H1 (cell line): Measurements from ENCODE around the gene PROSER3. TPM values are rescaled to one million over a fixed set of nuclear protein-coding genes. Genes with fewer than 3 reads are reported as not detected.

Experiments
- CTCF ChIA-PET: fragments of 300-600 bp; sonication (Branson Sonifier 250); formaldehyde crosslinking; loops from one replicate; lab custom pipeline; 2021; ENCODE audit not compliant: partially characterized antibody; lab: Charles Lee
- POLR2A ChIA-PET: fragments of 300-600 bp; sonication (Branson Sonifier 250); formaldehyde crosslinking; loops from one replicate; lab custom pipeline; 2021; ENCODE audit warnings: inconsistent platforms; ENCODE audit not compliant: partially characterized antibody; lab: Charles Lee
- DNase-seq, 2 experiments: peaks; one replicate each; pipeline versions ENCODE4 v3.0.0 to v3.0.0-alpha.2; 2010 to 2022; ENCODE audit warnings: low spot score in 2 of 2, low read depth in 1 of 2, mixed read lengths in 1 of 2
- FAIRE-seq: peaks from 2 replicates; lab custom pipeline; 2011; peaks lifted over from hg19 to GRCh38; lab: Jason Lieb, UNC
- H2AFZ ChIP-seq: 2 replicates; pipeline ENCODE4 v1.8.1; 2012; ENCODE audit warnings: low read length, inconsistent platforms
- H2AK5ac ChIP-seq: 2 replicates; pipeline ENCODE4 v1.6.1; 2013; ENCODE audit warnings: low read depth, low read length
- H2BK120ac ChIP-seq: replicated peaks from 2 replicates; pipeline ENCODE3; 2013; ENCODE audit warnings: low read depth, low read length, inconsistent platforms
- H2BK12ac ChIP-seq: 2 replicates; pipeline ENCODE4 v1.6.1; 2013; ENCODE audit warnings: low read depth, low read length
- H2BK15ac ChIP-seq: 2 replicates; pipeline ENCODE4 v1.6.1; 2013; ENCODE audit warnings: low read length
- H2BK20ac ChIP-seq: 2 replicates; pipeline ENCODE4 v1.6.1; 2013; ENCODE audit warnings: low read length
- H2BK5ac ChIP-seq: 2 replicates; pipeline ENCODE4 v1.6.1; 2013; ENCODE audit warnings: low read depth, low read length
- H3K14ac ChIP-seq: 2 replicates; pipeline ENCODE4 v1.6.1; 2013; ENCODE audit warnings: inconsistent platforms; ENCODE audit not compliant: insufficient read length
- H3K18ac ChIP-seq: 2 replicates; pipeline ENCODE4 v1.6.1; 2013; ENCODE audit warnings: low read length; ENCODE audit errors: extremely low read depth
- H3K23ac ChIP-seq: 2 replicates; pipeline ENCODE4 v1.6.1; 2013; ENCODE audit warnings: inconsistent platforms; ENCODE audit not compliant: insufficient read length
- H3K23me2 ChIP-seq: 2 replicates; pipeline ENCODE4 v1.6.1; 2013; ENCODE audit warnings: low read depth, low read length
- H3K27ac ChIP-seq: 2 replicates; pipeline ENCODE4 v1.6.1; 2011; ENCODE audit warnings: low read depth, low read length, inconsistent platforms
- H3K27me3 ChIP-seq, 4 experiments: replicated peaks in 1 of 4; 1 replicate in 1 of 4; 2 replicates in 3 of 4; pipeline versions ENCODE4 v1.6.1 to v1.8.1; 2011 to 2013; ENCODE audit warnings: low read length in 3 of 4, mild to moderate bottlenecking in 3 of 4, inconsistent platforms in 2 of 4, mixed read lengths in 2 of 4, moderate library complexity in 1 of 4; ENCODE audit not compliant: control insufficient read depth in 3 of 4, insufficient read depth in 3 of 4; ENCODE audit errors: extremely low read depth in 1 of 4
- H3K36me3 ChIP-seq, 4 experiments: 2 replicates each; pipeline versions ENCODE4 v1.6.1 to v1.8.1; 2011 to 2013; ENCODE audit warnings: mild to moderate bottlenecking in 4 of 4, low read length in 3 of 4, moderate library complexity in 2 of 4, control low read depth in 1 of 4, inconsistent platforms in 1 of 4; ENCODE audit not compliant: insufficient read depth in 4 of 4, control insufficient read depth in 2 of 4
- H3K4ac ChIP-seq: replicated peaks from 2 replicates; pipeline ENCODE3; 2013; ENCODE audit warnings: low read length, low read depth, mixed read lengths, inconsistent platforms; ENCODE audit not compliant: insufficient read length
- H3K4me1 ChIP-seq, 4 experiments: replicated peaks in 1 of 4; 1 replicate in 1 of 4; 2 replicates in 3 of 4; pipeline versions ENCODE4 v1.6.1 to v1.8.1; 2011 to 2013; ENCODE audit warnings: low read length in 3 of 4, inconsistent platforms in 2 of 4, mixed read lengths in 1 of 4; ENCODE audit not compliant: insufficient read depth in 4 of 4, control insufficient read depth in 3 of 4
- H3K4me2 ChIP-seq, 2 experiments: 2 replicates each; pipeline versions ENCODE4 v1.6.1 to v1.8.1; 2011 to 2013; ENCODE audit warnings: low read depth in 2 of 2, low read length in 2 of 2, control low read depth in 1 of 2, inconsistent platforms in 1 of 2, mild to moderate bottlenecking in 1 of 2; ENCODE audit not compliant: insufficient read depth in 1 of 2
- H3K4me3 ChIP-seq, 4 experiments: fragments of 200-600, 300-600 bp in 1 of 4; sonication (generic), shearing (Covaris generic), sonication (Bioruptor Twin) in 1 of 4; 2 replicates each; pipeline versions ENCODE4 v1.5.1 to v1.8.1; 2011 to 2016; ENCODE audit warnings: low read length in 4 of 4, low read depth in 3 of 4, control low read depth in 2 of 4, inconsistent platforms in 2 of 4, mild to moderate bottlenecking in 2 of 4, mixed read lengths in 1 of 4, moderate library complexity in 1 of 4; ENCODE audit not compliant: insufficient read depth in 2 of 4; ENCODE audit errors: extremely low read depth in 1 of 4
- H3K56ac ChIP-seq: replicated peaks from 2 replicates; pipeline ENCODE3; 2013; ENCODE audit warnings: low read depth, mild to moderate bottlenecking, mixed read lengths, low read length, inconsistent platforms; ENCODE audit not compliant: insufficient read length
- H3K79me1 ChIP-seq: 2 replicates; pipeline ENCODE4 v1.6.1; 2013; ENCODE audit warnings: low read depth, low read length, control low read depth
- H3K79me2 ChIP-seq, 2 experiments: 2 replicates each; pipeline versions ENCODE4 v1.6.1 to v1.8.1; 2012 to 2013; ENCODE audit warnings: low read length in 2 of 2, mild to moderate bottlenecking in 2 of 2, inconsistent platforms in 1 of 2; ENCODE audit not compliant: insufficient read depth in 2 of 2, control insufficient read depth in 1 of 2
- H3K9ac ChIP-seq, 4 experiments: replicated peaks in 1 of 4; 1 replicate in 1 of 4; 2 replicates in 3 of 4; pipeline versions ENCODE4 v1.6.1 to v1.8.1; 2011 to 2013; ENCODE audit warnings: low read depth in 3 of 4, low read length in 3 of 4, control low read depth in 2 of 4, mild to moderate bottlenecking in 2 of 4, moderate library complexity in 2 of 4, inconsistent platforms in 1 of 4; ENCODE audit errors: extremely low read depth in 1 of 4
- H3K9me3 ChIP-seq, 2 experiments: 2 replicates each; pipeline versions ENCODE4 v1.6.1 to v1.8.1; 2012 to 2013; ENCODE audit warnings: mild to moderate bottlenecking in 2 of 2, moderate library complexity in 2 of 2, control low read depth in 1 of 2, inconsistent platforms in 1 of 2, low read depth in 1 of 2, low read length in 1 of 2, mixed read lengths in 1 of 2; ENCODE audit not compliant: insufficient read depth in 2 of 2
- H4K20me1 ChIP-seq, 2 experiments: replicated peaks in 1 of 2; 2 replicates each; pipeline versions ENCODE3 to v1.8.1; 2011 to 2013; ENCODE audit warnings: inconsistent platforms in 2 of 2, low read length in 2 of 2, mild to moderate bottlenecking in 1 of 2; ENCODE audit not compliant: insufficient read depth in 2 of 2, control insufficient read depth in 1 of 2
- H4K5ac ChIP-seq: 2 replicates; pipeline ENCODE4 v1.6.1; 2013; ENCODE audit warnings: low read length, low read depth, mixed read lengths, inconsistent platforms; ENCODE audit not compliant: insufficient read length
- H4K8ac ChIP-seq: 2 replicates; pipeline ENCODE4 v1.8.0; 2013; ENCODE audit warnings: mild to moderate bottlenecking, moderate library complexity, low read length, inconsistent platforms; ENCODE audit not compliant: insufficient read depth; ENCODE audit errors: extremely low read depth
- H4K91ac ChIP-seq: replicated peaks from 2 replicates; pipeline ENCODE3; 2013; ENCODE audit warnings: low read length, mixed read lengths, inconsistent platforms; ENCODE audit not compliant: insufficient read length
- ASH2L ChIP-seq: fragments of 200-600, 300-600 bp; sonication (generic); IDR thresholded peaks from one replicate; pipeline ENCODE4 v1.7.1; 2017; ENCODE audit warnings: low read length
- ATF3 ChIP-seq: IDR thresholded peaks from 2 replicates; pipeline ENCODE4 v1.6.1; 2011; ENCODE audit warnings: low read depth, mild to moderate bottlenecking, low read length; ENCODE audit not compliant: insufficient read depth
- CBX5 ChIP-seq: fragments of 300-800, 300-1000 bp; sonication (generic); IDR thresholded peaks from 2 replicates; pipeline ENCODE4 v1.7.1; 2016; ENCODE audit warnings: antibody characterized with exemption, low read length, low read depth
- CBX8 ChIP-seq: fragments of 300-800, 300-1000 bp; sonication (generic); IDR thresholded peaks from 2 replicates; pipeline ENCODE4 v1.7.1; 2016; ENCODE audit warnings: low read depth, low read length, borderline replicate concordance
- CHD2 ChIP-seq: IDR thresholded peaks from 2 replicates; pipeline ENCODE4 v1.6.1; 2012; ENCODE audit warnings: low read length, improper control_type of control experiment
- FOSL1 ChIP-seq: IDR thresholded peaks from 2 replicates; pipeline ENCODE4 v1.6.1; 2011; ENCODE audit warnings: mild to moderate bottlenecking, low read depth, low read length, moderate library complexity; ENCODE audit not compliant: insufficient read depth
- NRF1 ChIP-seq: IDR thresholded peaks from 2 replicates; pipeline ENCODE4 v1.6.1; 2011; ENCODE audit warnings: mild to moderate bottlenecking, low read depth, low read length, improper control_type of control experiment
- RXRA ChIP-seq: IDR thresholded peaks from 2 replicates; pipeline ENCODE4 v1.6.1; 2011; ENCODE audit warnings: low read depth, mild to moderate bottlenecking, low read length, moderate library complexity; ENCODE audit not compliant: insufficient read depth
- SIRT6 ChIP-seq: IDR thresholded peaks from one replicate; pipeline ENCODE4 v1.7.1; 2012; ENCODE audit warnings: low read length, inconsistent platforms
- SP2 ChIP-seq: IDR thresholded peaks from 2 replicates; pipeline ENCODE4 v1.6.1; 2012; ENCODE audit warnings: mild to moderate bottlenecking, low read length, inconsistent platforms
- SRF ChIP-seq: IDR thresholded peaks from 2 replicates; pipeline ENCODE4 v1.6.1; 2011; ENCODE audit warnings: mild to moderate bottlenecking, low read depth, low read length, moderate library complexity
- TCF12 ChIP-seq: IDR thresholded peaks from 2 replicates; pipeline ENCODE4 v1.6.1; 2011; ENCODE audit warnings: low read depth, mild to moderate bottlenecking, low read length
- WGBS, 2 experiments: shearing (Covaris generic) in 1 of 2; methylation state at CpG; one replicate each; pipeline versions ENCODE4 v1.1.6 to v1.1.7; 2013 to 2015; ENCODE audit warnings: low lambda C conversion rate in 2 of 2, mixed read lengths in 2 of 2, inconsistent platforms in 1 of 2, low coverage in 1 of 2, missing lambda C conversion rate in 1 of 2; ENCODE audit not compliant: insufficient replicate concordance in 2 of 2, insufficient coverage in 1 of 2, insufficient read length in 1 of 2; ENCODE audit errors: extremely low coverage in 1 of 2, missing lambda C conversion rate in 1 of 2; 5-methylcytosine and 5-hydroxymethylcytosine counted together
- polyA plus RNA-seq, 7 experiments: library from polyadenylated mRNA; depleted of rRNA in 3 of 7; stranded (reverse) in 5 of 7; unstranded in 2 of 7; fragments of >200 nt in 5 of 7; fragments of 200-250 nt in 2 of 7; gene quantifications; 1 replicate in 5 of 7; 2 replicates in 1 of 7; 4 replicates in 1 of 7; pipeline versions ENCODE4 v1.2.1 to v1.2.3, GENCODE V29; 2011 to 2013; ENCODE audit warnings: missing spikeins in 2 of 7, mixed read lengths in 2 of 7
- total RNA-seq: library from RNA; stranded (reverse); fragmentation: NEBNext Ultra II Directional; extraction: Animal tissue kit (Norgen Biotek cat#: 25700); gene quantifications from 2 replicates; pipeline ENCODE4 v1.2.1, GENCODE V29; 2021

Gene PROSER3
- total and polyA plus RNA-seq, 2 of the 8 experiments (the other 6 are each of a cell fraction or from before 2014, with no cell fraction given) = 17.8 to 28.9 TPM

GRCh38 chr19:35745328-35746086, 12.5 kb upstream of the PROSER3 start, which contains the start of the genes PSENEN and U2AF1L4:
Gene PSENEN (plus strand): TSS chr19:35745651. CDS start chr19:35745931, 280 bp downstream.
Gene U2AF1L4 (minus strand): TSS chr19:35745418. CDS start chr19:35745391, 27 bp downstream.
- Histone ChIP-seq H3K27ac (peak within 1 kb of the TSS; percentile 91), H3K4me2 (peak within 1 kb of the TSS; percentile 59 to 84), H2AK5ac (no peak within 1 kb of the TSS), H3K4me3 (peak within 1 kb of the TSS; percentile 65 to 95 (median 82)), H4K91ac (no peak within 1 kb of the TSS), H3K36me3 (peaks cover 0 to 2% (median 0%) of the 10 kb centered on the region in 4 experiments; a peak in 1 of 8 replicates), H3K27me3 (no peaks in the 10 kb centered on the region), H3K4me1 (peaks cover 0 to 4% (median 2%) of the 10 kb centered on the region in 4 experiments; a peak in 3 of 7 replicates), H2BK120ac (no peak within 1 kb of the TSS), H3K23me2 (peaks cover 15% of the 10 kb centered on the region), H2BK5ac (peak within 1 kb of the TSS; percentile 88; the same call in 1 of the 2 replicates), H4K20me1 (peaks cover 0 to 2% of the 10 kb centered on the region in 2 experiments), H3K18ac (peak within 1 kb of the TSS; percentile 34), H3K79me1 (no peaks in the 10 kb centered on the region; the same call in none of the 2 replicates), H3K9me3 (no peaks in the 10 kb centered on the region), H3K23ac (no peak within 1 kb of the TSS), H4K5ac (peak within 1 kb of the TSS; percentile 4), H2BK15ac (peak within 1 kb of the TSS; percentile 72; the same call in 1 of the 2 replicates), H3K14ac (no peak within 1 kb of the TSS), H2BK12ac (0 out of 2 replicates have a peak within 1 kb of the TSS, but pooled peaks have one; percentile 12), H3K56ac (peak within 1 kb of the TSS; percentile 54), H3K79me2 (peaks cover 0 to 7% of the 10 kb centered on the region in 2 experiments; a peak in 1 of 4 replicates), H3K4ac (peak within 1 kb of the TSS; percentile 13), H4K8ac (peak within 1 kb of the TSS; percentile 82), H3K9ac (peak within 1 kb of the TSS; percentile 56 to 82 (median 78)), H2AFZ (peak within 1 kb of the TSS; percentile 96), H2BK20ac (no peak within 1 kb of the TSS)
- ChIA-PET CTCF (interaction anchor here (0.6 to 1.5 kb wide), 4 partner anchors 74 to 186 kb away, joined by 3 to 4 read pairs (median 3); no protein-coding TSS in a partner anchor), POLR2A (interaction anchor here (0.6 to 2.7 kb wide), 21 partner anchors 9 to 571 kb away, joined by 3 to 23 read pairs (median 4); partner anchors contain the start of genes ALKBH6, ARHGAP33, HSPB6 and KIRREL2)
- peak; percentile 82 for FAIRE-seq
- 1% methylated on average over 38 of the region's 40 CpGs; no CpG with 5 or more reads in 1 of the 2 experiments for WGBS, 2 experiments
- DNase-seq = peak; percentile 92 to 97
- TF ChIP-seq ATF3 (no peak), CBX8 (no peak), TCF12 (no peak), SIRT6 (no peak), SRF (no peak), CBX5 (no peak), SP2 (no peak), RXRA (no peak), ASH2L (no peak), FOSL1 (no peak), NRF1 (peak; percentile 91), CHD2 (no peak)
